GM12892 (cell line): ENCODE results near the gene CPLX1.
A peak's percentile ranks its signal among the peaks of the same experiment; 100 is the strongest.

Experiments used
- DNase-seq: peaks from one replicate; pipeline ENCODE4 v3.0.0; 2011; ENCODE audit not compliant: insufficient read length
- FAIRE-seq: peaks from 2 replicates; lab custom pipeline; 2011; peaks lifted over from hg19 to GRCh38; lab: Jason Lieb, UNC
- POLR2A ChIP-seq: IDR thresholded peaks from 2 replicates; pipeline ENCODE4 v1.6.1; 2011; ENCODE audit warnings: low read depth, low read length, control low read depth
- POLR2AphosphoS5 ChIP-seq: IDR thresholded peaks from 2 replicates; pipeline ENCODE4 v1.6.1; 2011; ENCODE audit warnings: low read depth, low read length, control low read depth
- TAF1 ChIP-seq: IDR thresholded peaks from 2 replicates; pipeline ENCODE4 v1.6.1; 2011; ENCODE audit warnings: low read depth, mild to moderate bottlenecking, control low read depth, low read length, borderline replicate concordance

CPLX1 gene

GRCh38 chr4:794900-795725, 30.8 kb downstream of the CPLX1 start:
- no peak for DNase-seq
- TF ChIP-seq POLR2AphosphoS5 (no peak), TAF1 (no peak), POLR2A (no peak)
- no peak for FAIRE-seq

GRCh38 chr4:793941-794621, 31.8 kb downstream of the CPLX1 start:
- DNase-seq (no peak), FAIRE-seq (no peak)
- no peak for TF ChIP-seq TAF1

- FAIRE-seq (no peak), DNase-seq (no peak)
- TF ChIP-seq POLR2A (no peak), TAF1 (no peak), POLR2AphosphoS5 (no peak)
These were observed 32.7 kb downstream of the CPLX1 start for GRCh38 chr4:793093-793861.

- DNase-seq: no peak
- TF ChIP-seq POLR2A: no peak
- no peak for TF ChIP-seq TAF1
- TF ChIP-seq POLR2AphosphoS5: no peak
- peak; percentile 78 for FAIRE-seq
These were observed 33.3 kb downstream of the CPLX1 start for GRCh38 chr4:792626-793092.

- no peak for FAIRE-seq
- no peak for DNase-seq
- TF ChIP-seq TAF1 (no peak), POLR2A (no peak), POLR2AphosphoS5 (no peak)
These were observed 33.9 kb downstream of the CPLX1 start for GRCh38 chr4:791898-792625.

GRCh38 chr4:791252-791897, 34.6 kb downstream of the CPLX1 start:
- TF ChIP-seq POLR2A (no peak), TAF1 (no peak), POLR2AphosphoS5 (no peak)
- FAIRE-seq (no peak), DNase-seq (no peak)

GRCh38 chr4:790466-790820, 35.5 kb downstream of the CPLX1 start:
- TF ChIP-seq POLR2A (no peak), TAF1 (no peak), POLR2AphosphoS5 (no peak)
- DNase-seq: no peak
- no peak for FAIRE-seq

- FAIRE-seq (no peak), DNase-seq (no peak)
- TF ChIP-seq POLR2AphosphoS5: no peak
- no peak for TF ChIP-seq POLR2A
- TF ChIP-seq TAF1: no peak
These were observed 36.1 kb downstream of the CPLX1 start for GRCh38 chr4:789571-790465.

GRCh38 chr4:788636-789297, 37.2 kb downstream of the CPLX1 start:
- DNase-seq: no peak
- no peak for FAIRE-seq
- no peak for TF ChIP-seq TAF1
- TF ChIP-seq POLR2AphosphoS5: no peak
- TF ChIP-seq POLR2A: no peak
